Measurements from ENCODE around the gene DIRAS2. TPM values are rescaled to one million over a fixed set of nuclear protein-coding genes. Genes with fewer than 3 reads are reported as not detected.

DIRAS2 gene
- total and polyA plus RNA-seq, 8 donors: 0.10 to 1.1 (median 0.44) TPM; not detected in 3

DNA sequence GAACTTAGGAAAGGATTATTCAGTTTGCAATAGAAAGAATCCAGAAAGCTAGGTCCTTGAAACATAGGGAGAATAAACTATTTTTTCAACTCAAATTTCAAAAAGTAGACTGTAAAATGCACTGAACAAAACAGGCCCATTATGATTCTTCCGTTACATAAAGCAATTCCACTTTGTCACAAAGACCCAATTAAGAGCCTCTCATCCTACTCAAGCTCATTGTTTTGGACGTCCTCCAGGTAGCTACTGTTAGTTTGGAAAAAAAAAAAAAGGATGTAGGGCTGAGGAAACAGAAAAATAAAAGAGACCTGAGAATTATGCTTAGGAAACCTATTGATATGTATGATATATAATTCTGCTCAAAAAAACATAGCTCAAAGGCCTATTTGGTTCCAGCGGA, 74.0 kb downstream of the DIRAS2 start:
- TF ChIP-seq, protein P1, sequence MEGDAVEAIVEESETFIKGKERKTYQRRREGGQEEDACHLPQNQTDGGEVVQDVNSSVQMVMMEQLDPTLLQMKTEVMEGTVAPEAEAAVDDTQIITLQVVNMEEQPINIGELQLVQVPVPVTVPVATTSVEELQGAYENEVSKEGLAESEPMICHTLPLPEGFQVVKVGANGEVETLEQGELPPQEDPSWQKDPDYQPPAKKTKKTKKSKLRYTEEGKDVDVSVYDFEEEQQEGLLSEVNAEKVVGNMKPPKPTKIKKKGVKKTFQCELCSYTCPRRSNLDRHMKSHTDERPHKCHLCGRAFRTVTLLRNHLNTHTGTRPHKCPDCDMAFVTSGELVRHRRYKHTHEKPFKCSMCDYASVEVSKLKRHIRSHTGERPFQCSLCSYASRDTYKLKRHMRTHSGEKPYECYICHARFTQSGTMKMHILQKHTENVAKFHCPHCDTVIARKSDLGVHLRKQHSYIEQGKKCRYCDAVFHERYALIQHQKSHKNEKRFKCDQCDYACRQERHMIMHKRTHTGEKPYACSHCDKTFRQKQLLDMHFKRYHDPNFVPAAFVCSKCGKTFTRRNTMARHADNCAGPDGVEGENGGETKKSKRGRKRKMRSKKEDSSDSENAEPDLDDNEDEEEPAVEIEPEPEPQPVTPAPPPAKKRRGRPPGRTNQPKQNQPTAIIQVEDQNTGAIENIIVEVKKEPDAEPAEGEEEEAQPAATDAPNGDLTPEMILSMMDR (IDR thresholded peaks at IDR 0.05): no peak
- TF ChIP-seq EP300 (IDR thresholded peaks at IDR 0.05) (no peak), POLR2AphosphoS5 (IDR thresholded peaks at IDR 0.05) (no peak), POLR2A (IDR thresholded peaks at IDR 0.05) (no peak)
- H3K4me3 ChIP-seq: no peak overlapping the region
- intact Hi-C loops (cut with DNase I; ENCODE audit: low total_unique reads): no loop called here

DNA sequence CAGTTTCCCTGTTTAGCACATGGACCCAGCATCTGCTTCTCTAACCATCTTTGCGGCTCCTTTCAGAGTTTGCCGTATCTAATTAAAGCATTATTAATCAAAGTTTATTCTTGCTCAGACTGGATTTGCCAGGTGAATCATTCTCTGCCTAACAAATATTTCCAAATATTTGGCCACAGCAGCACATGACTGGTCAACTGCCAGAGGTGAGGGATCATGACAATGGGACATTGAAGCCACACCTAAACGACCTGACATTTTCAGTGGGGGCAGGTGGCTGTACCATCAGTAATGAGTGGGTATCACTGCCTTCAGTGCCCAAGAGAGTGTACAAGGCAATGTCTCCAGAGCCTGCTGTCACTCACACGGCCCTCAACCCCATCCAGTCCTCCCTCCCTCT, 80.4 kb downstream of the DIRAS2 start:
- Histone ChIP-seq H3K27ac (no peak overlapping the region), H3K27me3 (no peaks in the 10 kb centered on the region), H3K9me3 (no peaks in the 10 kb centered on the region), H3K4me3 (no peak overlapping the region), H3K4me1 (no peaks in the 10 kb centered on the region), H3K36me3 (no peaks in the 10 kb centered on the region)
- intact Hi-C loops (cut with DNase I; ENCODE audit: low total_unique reads): no loop called here
- 73 to 81% (median 78%) methylated on average over 4 of the region's 4 CpGs for whole genome bisulfite sequencing, 5 donors
- TF ChIP-seq, protein P1 (IDR thresholded peaks at IDR 0.05): no peak
- TF ChIP-seq POLR2A (IDR thresholded peaks at IDR 0.05) (no peak), POLR2AphosphoS5 (IDR thresholded peaks at IDR 0.05) (no peak), EP300 (IDR thresholded peaks at IDR 0.05) (no peak)
- DNase-seq: no peak

More for the DNA sequence above, 74.0 kb downstream of the DIRAS2 start:
- DNase-seq: no peak
- 66 to 76% (median 74%) methylated on average over 3 of the region's 3 CpGs for WGBS, 5 donors
- H3K4me1 ChIP-seq: no peaks in the 10 kb centered on the region
- H3K36me3 ChIP-seq: no peaks in the 10 kb centered on the region
- H3K27ac ChIP-seq: no peak overlapping the region
- no peaks in the 10 kb centered on the region for H3K27me3 ChIP-seq
- no peaks in the 10 kb centered on the region for H3K9me3 ChIP-seq

Other genes starting within 250 kb of the DIRAS2 start
- 10 to 100 TPM in 4 of 5 donors, 1 to 10 TPM in 1; 2.2 to 34.4 (median 24.2) TPM for gene SYK, start 159.0 kb upstream of the DIRAS2 start, total RNA-seq
- 10 to 100 TPM in 2 of 3 donors, 1 to 10 TPM in 1; 7.2 to 16.8 (median 14.0) TPM for gene SYK, start 159.0 kb upstream of the DIRAS2 start, polyA plus RNA-seq

Measured in stomach (tissue), 9 donors.